Measurements from ENCODE around the gene LYPD6B.

GRCh38 chr2:149191915-149192314 lies 153.4 kb downstream of the LYPD6B start:
- TF ChIP-seq CTCF (IDR thresholded peaks at IDR 0.05): no peak
- TF ChIP-seq EZH2 (IDR thresholded peaks at IDR 0.05; ENCODE audit: borderline replicate concordance, insufficient read depth, low read depth, low read length, poor library complexity, severe bottlenecking): no peak

All from B cell (primary cell).